ENCODE data around the gene RNF103. TPM values are rescaled to one million over a fixed set of nuclear protein-coding genes. Genes with fewer than 3 reads are reported as not detected.
"Not testable (repeated sequence)": the region's sequence is repeated elsewhere in the genome, so short reads cannot be mapped to it uniquely, and the experiment has no call there.

RNF103 gene
- total RNA-seq: 1 to 10 TPM; 8.7 to 9.9 TPM

GRCh38 chr2:86623494-86624266 is at the start of gene RNF103:
Gene RNF103, minus strand, starts transcription at chr2:86623865. Its CDS starts 979 bp downstream, at chr2:86622886.
- Mint-ChIP-seq H3K9me3 (ENCODE audit: insufficient read depth) (no peaks in the 10 kb centered on the region), H3K36me3 (ENCODE audit: low read depth) (peaks cover 17% of the 10 kb centered on the region), H3K4me3 (peak within 1 kb of the TSS; percentile 92), H3K27me3 (ENCODE audit: low read depth) (peaks cover 4% of the 10 kb centered on the region), H3K27ac (peak within 1 kb of the TSS; percentile 96), H3K4me1 (ENCODE audit: low read depth) (peaks cover 21% of the 10 kb centered on the region)
- CTCF ChIA-PET: interaction anchor here (1.4 kb wide), 1 partner anchor 168 kb away, joined by 3 read pairs; no protein-coding TSS in a partner anchor
- ATAC-seq: peak; percentile 85
- DNase-seq: peak; percentile 92
- POLR2A ChIA-PET: interaction anchor here (0.6 to 3.8 kb wide), 4 partner anchors 155 to 184 kb away, joined by 3 to 24 read pairs (median 4); partner anchors contain the start of gene KDM3A

GRCh38 chr2:86673011-86673410 is 49.3 kb upstream of the RNF103 start:
- Mint-ChIP-seq H3K36me3 (ENCODE audit: low read depth) (no peaks in the 10 kb centered on the region), H3K27me3 (ENCODE audit: low read depth) (no peaks in the 10 kb centered on the region), H3K9me3 (ENCODE audit: insufficient read depth) (no peaks in the 10 kb centered on the region), H3K4me1 (ENCODE audit: low read depth) (no peaks in the 10 kb centered on the region), H3K27ac (no peak overlapping the region), H3K4me3 (no peak overlapping the region)
- ChIA-PET CTCF (no interaction called here), POLR2A (no interaction called here)
- DNase-seq: no peak
- no peak for ATAC-seq

DNA sequence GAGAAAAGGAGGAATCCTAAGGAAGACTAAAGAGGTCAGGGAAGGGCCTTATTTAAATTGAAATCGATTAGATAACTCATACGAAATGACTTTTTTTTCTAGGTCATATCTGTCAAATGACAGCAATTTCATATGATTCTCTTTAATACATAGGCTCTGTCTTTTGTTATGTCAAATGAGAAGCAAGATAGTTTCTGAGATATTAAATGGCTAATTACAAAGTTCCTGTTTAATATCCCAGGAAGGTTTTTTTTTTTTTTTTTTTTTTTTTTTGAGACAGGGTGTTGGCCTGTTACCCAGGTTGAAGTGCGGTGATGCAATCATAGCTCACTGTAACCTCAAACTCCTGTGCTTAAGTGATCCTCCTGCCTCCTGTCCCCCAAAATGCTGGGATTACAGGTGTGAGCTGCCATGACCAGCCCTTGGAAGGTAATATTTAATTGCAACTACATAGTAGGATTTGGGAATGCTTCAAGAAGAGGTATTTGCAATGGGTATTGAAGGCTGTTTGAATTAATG is 48.4 kb upstream of the RNF103 start:
- ChIA-PET POLR2A (no interaction called here), CTCF (no interaction called here)
- H3K9me3 Mint-ChIP-seq (ENCODE audit: insufficient read depth): no peaks in the 10 kb centered on the region
- H3K36me3 Mint-ChIP-seq (ENCODE audit: low read depth): no peaks in the 10 kb centered on the region
- H3K27ac Mint-ChIP-seq: no peak overlapping the region
- no peaks in the 10 kb centered on the region for H3K27me3 Mint-ChIP-seq (ENCODE audit: low read depth)
- no peaks in the 10 kb centered on the region for H3K4me1 Mint-ChIP-seq (ENCODE audit: low read depth)
- ATAC-seq (no peak), DNase-seq (no peak)
- no peak overlapping the region for H3K4me3 Mint-ChIP-seq

GRCh38 chr2:86671337-86671981 is 47.8 kb upstream of the RNF103 start:
- CTCF ChIA-PET: no interaction called here

DNA sequence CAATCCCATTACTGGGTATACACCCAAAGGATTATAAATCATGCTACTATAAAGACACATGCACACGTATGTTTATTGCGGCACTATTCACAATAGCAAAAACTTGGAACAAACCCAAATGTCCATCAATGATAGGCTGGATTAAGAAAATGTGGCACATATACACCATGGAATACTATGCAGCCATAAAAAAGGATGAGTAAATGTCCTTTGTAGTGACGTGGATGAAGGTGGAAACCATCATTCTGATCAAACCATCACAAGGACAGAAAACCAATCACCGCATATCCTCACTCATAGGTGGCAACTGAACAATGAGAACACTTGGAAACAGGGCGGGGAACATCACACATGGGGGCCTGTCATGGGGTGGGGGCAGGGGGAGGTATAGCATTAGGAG is 45.7 kb upstream of the RNF103 start:
- ATAC-seq; H3K27me3 Mint-ChIP-seq (ENCODE audit: low read depth); CTCF ChIA-PET; H3K27ac Mint-ChIP-seq; H3K9me3 Mint-ChIP-seq (ENCODE audit: insufficient read depth); H3K4me1 Mint-ChIP-seq (ENCODE audit: low read depth); DNase-seq; H3K4me3 Mint-ChIP-seq; POLR2A ChIA-PET; H3K36me3 Mint-ChIP-seq (ENCODE audit: low read depth): not testable (repeated sequence)

More at GRCh38 chr2:86671337-86671981, 47.8 kb upstream of the RNF103 start:
- ATAC-seq (no peak), DNase-seq (no peak)
- Mint-ChIP-seq H3K27ac (no peak overlapping the region), H3K4me3 (no peak overlapping the region), H3K36me3 (ENCODE audit: low read depth) (no peaks in the 10 kb centered on the region), H3K4me1 (ENCODE audit: low read depth) (no peaks in the 10 kb centered on the region), H3K9me3 (ENCODE audit: insufficient read depth) (no peaks in the 10 kb centered on the region), H3K27me3 (ENCODE audit: low read depth) (no peaks in the 10 kb centered on the region)
- POLR2A ChIA-PET: no interaction called here

- Mint-ChIP-seq H3K27ac (no peak overlapping the region), H3K4me1 (ENCODE audit: low read depth) (no peaks in the 10 kb centered on the region)
- POLR2A ChIA-PET: no interaction called here
Observed at GRCh38 chr2:86661333-86661732, 37.7 kb upstream of the RNF103 start.

GRCh38 chr2:86650188-86650587 is 26.5 kb upstream of the RNF103 start:
- no peak for ATAC-seq
- Mint-ChIP-seq H3K27ac (no peak overlapping the region), H3K4me1 (ENCODE audit: low read depth) (no peaks in the 10 kb centered on the region), H3K36me3 (ENCODE audit: low read depth) (peaks cover 4% of the 10 kb centered on the region), H3K4me3 (no peak overlapping the region), H3K27me3 (ENCODE audit: low read depth) (no peaks in the 10 kb centered on the region), H3K9me3 (ENCODE audit: insufficient read depth) (peaks cover 7% of the 10 kb centered on the region)
- no peak for DNase-seq
- ChIA-PET CTCF (no interaction called here), POLR2A (no interaction called here)

More at GRCh38 chr2:86661333-86661732, 37.7 kb upstream of the RNF103 start:
- peaks cover 12% of the 10 kb centered on the region for H3K9me3 Mint-ChIP-seq (ENCODE audit: insufficient read depth)
- H3K27me3 Mint-ChIP-seq (ENCODE audit: low read depth): no peaks in the 10 kb centered on the region
- H3K4me3 Mint-ChIP-seq: no peak overlapping the region
- peaks cover 8% of the 10 kb centered on the region for H3K36me3 Mint-ChIP-seq (ENCODE audit: low read depth)
- ATAC-seq: no peak
- CTCF ChIA-PET: no interaction called here
- no peak for DNase-seq

DNA sequence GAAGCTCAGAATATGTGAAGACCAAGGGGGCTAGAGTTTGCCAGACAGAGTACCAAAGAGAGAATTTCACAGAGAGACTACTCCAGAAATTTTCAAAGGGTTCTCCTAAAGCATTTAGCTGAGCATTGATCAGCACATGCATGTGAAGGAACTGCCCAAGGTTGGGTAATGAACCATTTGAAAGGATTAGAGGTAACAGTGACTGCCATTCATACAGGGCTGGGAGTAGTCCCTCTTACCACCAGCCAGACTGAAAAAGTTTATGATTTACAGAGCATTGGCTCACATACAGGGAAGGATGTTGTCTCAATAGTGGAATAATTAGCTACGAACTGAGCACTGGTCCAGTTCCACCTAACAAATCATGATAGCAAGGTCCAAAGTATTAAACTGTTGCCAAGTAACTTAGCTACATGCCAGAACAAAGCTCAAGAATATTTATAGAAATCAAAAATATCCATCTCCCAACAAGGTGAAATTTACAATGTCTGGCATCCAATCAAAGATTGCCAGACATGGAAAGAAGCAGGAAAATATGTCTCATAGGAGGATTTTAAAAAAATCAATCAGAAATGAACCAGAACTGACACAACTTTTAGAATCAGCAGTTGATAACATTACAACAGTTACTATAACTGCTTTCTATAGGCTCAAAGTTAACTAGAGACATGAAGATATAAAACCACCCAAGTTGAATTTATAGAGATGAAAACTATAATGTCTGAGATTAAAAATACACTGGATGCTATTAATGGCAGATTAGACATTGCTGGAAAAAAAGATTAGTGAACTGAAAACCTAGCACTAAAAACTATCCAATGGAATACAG is 25.7 kb upstream of the RNF103 start:
- H3K36me3 Mint-ChIP-seq (ENCODE audit: low read depth): peaks cover 4% of the 10 kb centered on the region
- H3K4me3 Mint-ChIP-seq: no peak overlapping the region
- POLR2A ChIA-PET: no interaction called here
- no peak overlapping the region for H3K27ac Mint-ChIP-seq
- H3K27me3 Mint-ChIP-seq (ENCODE audit: low read depth): no peaks in the 10 kb centered on the region
- H3K4me1 Mint-ChIP-seq (ENCODE audit: low read depth): no peaks in the 10 kb centered on the region
- CTCF ChIA-PET: interaction anchor here (0.9 kb wide), 1 partner anchor 40 kb away, joined by 3 read pairs; no protein-coding TSS in a partner anchor
- DNase-seq: no peak
- H3K9me3 Mint-ChIP-seq (ENCODE audit: insufficient read depth): peaks cover 7% of the 10 kb centered on the region
- ATAC-seq: no peak

DNA sequence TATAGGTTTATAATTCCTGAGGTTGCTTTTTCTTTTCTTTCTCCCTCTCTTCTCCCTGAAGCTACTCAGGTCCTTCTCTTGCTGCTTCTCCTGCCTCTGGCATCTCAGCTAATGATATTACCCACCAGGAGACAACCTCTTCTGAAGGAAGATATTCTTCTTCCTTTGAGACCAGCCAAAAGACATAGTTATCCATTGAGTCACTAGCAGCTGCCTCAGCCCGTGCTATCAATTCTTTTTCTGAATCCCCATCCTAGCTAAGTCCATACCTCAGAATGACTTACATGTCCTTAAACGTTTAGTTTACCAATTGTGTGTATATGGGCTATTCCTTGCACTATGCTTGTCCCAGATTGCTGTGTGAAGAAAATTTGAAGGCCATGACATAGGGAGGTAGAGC is 25.0 kb upstream of the RNF103 start:
- H3K27ac Mint-ChIP-seq: no peak overlapping the region
- no peaks in the 10 kb centered on the region for H3K4me1 Mint-ChIP-seq (ENCODE audit: low read depth)
- no peak overlapping the region for H3K4me3 Mint-ChIP-seq
- peaks cover 7% of the 10 kb centered on the region for H3K9me3 Mint-ChIP-seq (ENCODE audit: insufficient read depth)
- POLR2A ChIA-PET: no interaction called here
- no peak for ATAC-seq
- H3K36me3 Mint-ChIP-seq (ENCODE audit: low read depth): peaks cover 4% of the 10 kb centered on the region
- DNase-seq: no peak
- no peaks in the 10 kb centered on the region for H3K27me3 Mint-ChIP-seq (ENCODE audit: low read depth)
- CTCF ChIA-PET: interaction anchor here (0.9 kb wide), 1 partner anchor 40 kb away, joined by 3 read pairs; no protein-coding TSS in a partner anchor

- ATAC-seq: no peak
- DNase-seq: no peak
- H3K36me3 Mint-ChIP-seq (ENCODE audit: low read depth): peaks cover 4% of the 10 kb centered on the region
- no peak overlapping the region for H3K27ac Mint-ChIP-seq
- no peaks in the 10 kb centered on the region for H3K27me3 Mint-ChIP-seq (ENCODE audit: low read depth)
- H3K4me1 Mint-ChIP-seq (ENCODE audit: low read depth): no peaks in the 10 kb centered on the region
- ChIA-PET POLR2A (no interaction called here), CTCF (no interaction called here)
- no peak overlapping the region for H3K4me3 Mint-ChIP-seq
- peaks cover 7% of the 10 kb centered on the region for H3K9me3 Mint-ChIP-seq (ENCODE audit: insufficient read depth)
Observed at GRCh38 chr2:86646865-86647264, 23.2 kb upstream of the RNF103 start.

- DNase-seq: no peak
- Mint-ChIP-seq H3K27me3 (ENCODE audit: low read depth) (no peaks in the 10 kb centered on the region), H3K9me3 (ENCODE audit: insufficient read depth) (peaks cover 7% of the 10 kb centered on the region), H3K36me3 (ENCODE audit: low read depth) (peaks cover 4% of the 10 kb centered on the region), H3K4me1 (ENCODE audit: low read depth) (no peaks in the 10 kb centered on the region), H3K27ac (no peak overlapping the region), H3K4me3 (no peak overlapping the region)
- ChIA-PET CTCF (no interaction called here), POLR2A (no interaction called here)
- ATAC-seq: no peak
Observed at GRCh38 chr2:86646329-86646728, 22.7 kb upstream of the RNF103 start.

- H3K4me3 Mint-ChIP-seq: no peak overlapping the region
- peaks cover 5% of the 10 kb centered on the region for H3K36me3 Mint-ChIP-seq (ENCODE audit: low read depth)
- no peaks in the 10 kb centered on the region for H3K27me3 Mint-ChIP-seq (ENCODE audit: low read depth)
- peaks cover 7% of the 10 kb centered on the region for H3K9me3 Mint-ChIP-seq (ENCODE audit: insufficient read depth)
- ChIA-PET CTCF (no interaction called here), POLR2A (no interaction called here)
- DNase-seq (no peak), ATAC-seq (no peak)
- H3K4me1 Mint-ChIP-seq (ENCODE audit: low read depth): no peaks in the 10 kb centered on the region
- no peak overlapping the region for H3K27ac Mint-ChIP-seq
Observed at GRCh38 chr2:86645752-86646151, 22.1 kb upstream of the RNF103 start.

Measured in activated CD8-positive, alpha-beta T cell treated with anti-CD3 and anti-CD28 coated beads, Interleukin-2, amount 10 ng/mL, durations not matched to agents 7 days and 5 days (primary cell).